Measurements from ENCODE around the gene MRPS18C.

MRPS18C gene

GRCh38 chr4:83456184-83456501 is 285 bp downstream of the MRPS18C start:
- H4K8ac ChIP-seq (ENCODE audit: low read depth, low read length) = peak overlapping the region; percentile 55

GRCh38 chr4:83473423-83473822 is 17.6 kb downstream of the MRPS18C start:
- H4K91ac ChIP-seq (ENCODE audit: low read depth, low read length) = no peak overlapping the region
- no CpG with 5 or more reads among the region's 4 CpGs for WGBS (ENCODE audit: extremely low coverage, insufficient coverage, insufficient read length)
- H3K27ac ChIP-seq (ENCODE audit: low read depth, low read length) = no peak overlapping the region

More at GRCh38 chr4:83456184-83456501, 285 bp downstream of the MRPS18C start:
- Histone ChIP-seq H4K91ac (ENCODE audit: low read depth, low read length) (peak overlapping the region; percentile 1), H3K4ac (ENCODE audit: low read depth, low read length) (no peak overlapping the region), H3K79me1 (ENCODE audit: low read length) (peaks cover 4% of the 10 kb centered on the region), H2AK5ac (ENCODE audit: low read length) (no peak overlapping the region), H3K18ac (ENCODE audit: low read length) (no peak overlapping the region), H3K23ac (ENCODE audit: low read length) (no peak overlapping the region), H2BK12ac (ENCODE audit: low read length) (no peak overlapping the region), H3K27me3 (ENCODE audit: insufficient read depth, low read length) (no peaks in the 10 kb centered on the region), H4K12ac (ENCODE audit: low read depth, low read length) (no peak overlapping the region), H3K36me3 (ENCODE audit: control insufficient read depth in 1 of 2, insufficient read depth in 2 of 2, low read length in 2 of 2) (peaks cover 5 to 11% of the 10 kb centered on the region in 2 experiments), H3K4me1 (ENCODE audit: control insufficient read depth in 1 of 2, insufficient read depth in 2 of 2, low read length in 2 of 2) (peaks cover 0 to 3% of the 10 kb centered on the region in 2 experiments), H3K9me3 (ENCODE audit: insufficient read depth, low read depth, low read length) (no peaks in the 10 kb centered on the region), H2AFZ (ENCODE audit: insufficient read depth, low read length, poor library complexity) (peak overlapping the region; percentile 12), H3K79me2 (ENCODE audit: control insufficient read depth, insufficient read depth, low read length, poor library complexity) (peaks cover 7% of the 10 kb centered on the region), H3K14ac (ENCODE audit: low read length) (no peak overlapping the region), H3K4me3 (ENCODE audit: low read depth, low read length) (peak overlapping the region; percentile 87), H2BK120ac (ENCODE audit: insufficient read depth, low read length, poor library complexity) (no peak overlapping the region), H3K9ac (ENCODE audit: low read length) (peak overlapping the region; percentile 88), H2BK5ac (ENCODE audit: low read depth, low read length, poor library complexity) (no peak overlapping the region), H3K4me2 (ENCODE audit: low read length) (peak overlapping the region; percentile 51), H3K27ac (ENCODE audit: low read depth, low read length) (peak overlapping the region; percentile 20)
- DNase-seq = no peak
- no CpG with 5 or more reads among the region's 7 CpGs for WGBS (ENCODE audit: extremely low coverage, insufficient coverage, insufficient read length)

GRCh38 chr4:83473966-83474365 is 18.1 kb downstream of the MRPS18C start:
- no peak for DNase-seq
- no peak overlapping the region for H3K14ac ChIP-seq (ENCODE audit: low read length)
- H3K27ac ChIP-seq (ENCODE audit: low read depth, low read length) = no peak overlapping the region
- no peak overlapping the region for H4K12ac ChIP-seq (ENCODE audit: low read depth, low read length)
- no peak overlapping the region for H2BK12ac ChIP-seq (ENCODE audit: low read length)
- peaks cover 6 to 7% of the 10 kb centered on the region in 2 experiments for H3K36me3 ChIP-seq (ENCODE audit: control insufficient read depth in 1 of 2, insufficient read depth in 2 of 2, low read length in 2 of 2)
- no peak overlapping the region for H2AK5ac ChIP-seq (ENCODE audit: low read length)
- H3K9ac ChIP-seq (ENCODE audit: low read length) = no peak overlapping the region
- H4K91ac ChIP-seq (ENCODE audit: low read depth, low read length) = no peak overlapping the region
- H3K23ac ChIP-seq (ENCODE audit: low read length) = no peak overlapping the region
- no peak overlapping the region for H2BK120ac ChIP-seq (ENCODE audit: insufficient read depth, low read length, poor library complexity)
- H2AFZ ChIP-seq (ENCODE audit: insufficient read depth, low read length, poor library complexity) = no peak overlapping the region
- no peaks in the 10 kb centered on the region for H3K9me3 ChIP-seq (ENCODE audit: insufficient read depth, low read depth, low read length)
- no CpG with 5 or more reads among the region's 2 CpGs for WGBS (ENCODE audit: extremely low coverage, insufficient coverage, insufficient read length)
- no peak overlapping the region for H3K18ac ChIP-seq (ENCODE audit: low read length)
- H3K79me1 ChIP-seq (ENCODE audit: low read length) = no peaks in the 10 kb centered on the region
- no peak overlapping the region for H4K8ac ChIP-seq (ENCODE audit: low read depth, low read length)
- H3K79me2 ChIP-seq (ENCODE audit: control insufficient read depth, insufficient read depth, low read length, poor library complexity) = no peaks in the 10 kb centered on the region
- no peak overlapping the region for H3K4me2 ChIP-seq (ENCODE audit: low read length)
- H3K4me3 ChIP-seq (ENCODE audit: low read depth, low read length) = no peak overlapping the region
- H3K27me3 ChIP-seq (ENCODE audit: insufficient read depth, low read length) = no peaks in the 10 kb centered on the region
- H3K4ac ChIP-seq (ENCODE audit: low read depth, low read length) = no peak overlapping the region
- H2BK5ac ChIP-seq (ENCODE audit: low read depth, low read length, poor library complexity) = no peak overlapping the region
- no peaks in the 10 kb centered on the region for H3K4me1 ChIP-seq (ENCODE audit: control insufficient read depth in 1 of 2, insufficient read depth in 2 of 2, low read length in 2 of 2)

More at GRCh38 chr4:83473423-83473822, 17.6 kb downstream of the MRPS18C start:
- no peaks in the 10 kb centered on the region for H3K9me3 ChIP-seq (ENCODE audit: insufficient read depth, low read depth, low read length)
- no peak overlapping the region for H3K4ac ChIP-seq (ENCODE audit: low read depth, low read length)
- no peak overlapping the region for H2BK12ac ChIP-seq (ENCODE audit: low read length)
- H3K27me3 ChIP-seq (ENCODE audit: insufficient read depth, low read length) = no peaks in the 10 kb centered on the region
- H2BK5ac ChIP-seq (ENCODE audit: low read depth, low read length, poor library complexity) = no peak overlapping the region
- no peaks in the 10 kb centered on the region for H3K79me2 ChIP-seq (ENCODE audit: control insufficient read depth, insufficient read depth, low read length, poor library complexity)
- H4K8ac ChIP-seq (ENCODE audit: low read depth, low read length) = no peak overlapping the region
- no peak overlapping the region for H2BK120ac ChIP-seq (ENCODE audit: insufficient read depth, low read length, poor library complexity)
- DNase-seq = no peak
- no peak overlapping the region for H3K18ac ChIP-seq (ENCODE audit: low read length)
- no peak overlapping the region for H3K9ac ChIP-seq (ENCODE audit: low read length)
- H3K23ac ChIP-seq (ENCODE audit: low read length) = no peak overlapping the region
- H2AK5ac ChIP-seq (ENCODE audit: low read length) = no peak overlapping the region
- H2AFZ ChIP-seq (ENCODE audit: insufficient read depth, low read length, poor library complexity) = no peak overlapping the region
- no peak overlapping the region for H3K4me3 ChIP-seq (ENCODE audit: low read depth, low read length)
- H3K4me1 ChIP-seq (ENCODE audit: control insufficient read depth in 1 of 2, insufficient read depth in 2 of 2, low read length in 2 of 2) = no peaks in the 10 kb centered on the region
- H3K4me2 ChIP-seq (ENCODE audit: low read length) = no peak overlapping the region
- peaks cover 7% of the 10 kb centered on the region in 2 experiments for H3K36me3 ChIP-seq (ENCODE audit: control insufficient read depth in 1 of 2, insufficient read depth in 2 of 2, low read length in 2 of 2)
- no peak overlapping the region for H4K12ac ChIP-seq (ENCODE audit: low read depth, low read length)
- no peaks in the 10 kb centered on the region for H3K79me1 ChIP-seq (ENCODE audit: low read length)
- no peak overlapping the region for H3K14ac ChIP-seq (ENCODE audit: low read length)

GRCh38 chr4:83484500-83485461 is 28.9 kb downstream of the MRPS18C start, which contains the start of gene ABRAXAS1:
Gene ABRAXAS1, minus strand, starts transcription at chr4:83485100. Its CDS starts 28 bp downstream, at chr4:83485072.
- Histone ChIP-seq H3K4me3 (ENCODE audit: low read depth, low read length) (peak within 1 kb of the TSS; percentile 86), H3K18ac (ENCODE audit: low read length) (peak within 1 kb of the TSS; percentile 69), H3K79me2 (ENCODE audit: control insufficient read depth, insufficient read depth, low read length, poor library complexity) (peaks cover 5% of the 10 kb centered on the region), H2BK120ac (ENCODE audit: insufficient read depth, low read length, poor library complexity) (peak within 1 kb of the TSS; percentile 86), H3K36me3 (ENCODE audit: control insufficient read depth in 1 of 2, insufficient read depth in 2 of 2, low read length in 2 of 2) (peaks cover 0 to 3% of the 10 kb centered on the region in 2 experiments), H2BK5ac (ENCODE audit: low read depth, low read length, poor library complexity) (peak within 1 kb of the TSS; percentile 79), H3K14ac (ENCODE audit: low read length) (peak within 1 kb of the TSS; percentile 96), H2BK12ac (ENCODE audit: low read length) (peak within 1 kb of the TSS; percentile 11), H3K27ac (ENCODE audit: low read depth, low read length) (peak within 1 kb of the TSS; percentile 80), H3K9me3 (ENCODE audit: insufficient read depth, low read depth, low read length) (no peaks in the 10 kb centered on the region), H3K9ac (ENCODE audit: low read length) (peak within 1 kb of the TSS; percentile 11), H3K4me2 (ENCODE audit: low read length) (peak within 1 kb of the TSS; percentile 73), H3K79me1 (ENCODE audit: low read length) (peaks cover 6% of the 10 kb centered on the region), H3K27me3 (ENCODE audit: insufficient read depth, low read length) (no peaks in the 10 kb centered on the region), H3K4me1 (ENCODE audit: control insufficient read depth in 1 of 2, insufficient read depth in 2 of 2, low read length in 2 of 2) (no peaks in the 10 kb centered on the region), H3K23ac (ENCODE audit: low read length) (no peak within 1 kb of the TSS), H4K91ac (ENCODE audit: low read depth, low read length) (peak within 1 kb of the TSS; percentile 88), H3K4ac (ENCODE audit: low read depth, low read length) (peak within 1 kb of the TSS; percentile 70), H2AFZ (ENCODE audit: insufficient read depth, low read length, poor library complexity) (peak within 1 kb of the TSS; percentile 92), H4K12ac (ENCODE audit: low read depth, low read length) (peak within 1 kb of the TSS; percentile 95), H4K8ac (ENCODE audit: low read depth, low read length) (peak within 1 kb of the TSS; percentile 80), H2AK5ac (ENCODE audit: low read length) (peak within 1 kb of the TSS; percentile 36)
- DNase-seq = peak; percentile 92 to 95
- WGBS (ENCODE audit: extremely low coverage, insufficient coverage, insufficient read length) = no CpG with 5 or more reads among the region's 93 CpGs

All from trophoblast cell (in vitro differentiated cells and primary cell).